GM13977 (cell line): ENCODE data around the gene MYOF.

Experiments
- DNase-seq: peaks from one replicate; pipeline ENCODE4 v3.0.0; 2012; ENCODE audit warnings: low spot score
- in situ Hi-C: fragments of 300-500 bp; cut with MboI; formaldehyde crosslinking; loops from one replicate; pipeline ENCODE4 v1.12.0; 2022; ENCODE audit warnings: low sequenced_read_pairs, low pct_unique_long_range_greater_than_20kb, mixed read lengths, inconsistent platforms; ENCODE audit not compliant: unreplicated experiment
- TF ChIP-seq, protein P1 (sequence below): IDR thresholded peaks from 2 replicates; pipeline ENCODE4 v1.5.1; 2012; ENCODE audit warnings: mild to moderate bottlenecking, control low read depth; ENCODE audit not compliant: insufficient read depth; ENCODE audit errors: extremely low read depth, missing control alignments

MYOF gene

DNA sequence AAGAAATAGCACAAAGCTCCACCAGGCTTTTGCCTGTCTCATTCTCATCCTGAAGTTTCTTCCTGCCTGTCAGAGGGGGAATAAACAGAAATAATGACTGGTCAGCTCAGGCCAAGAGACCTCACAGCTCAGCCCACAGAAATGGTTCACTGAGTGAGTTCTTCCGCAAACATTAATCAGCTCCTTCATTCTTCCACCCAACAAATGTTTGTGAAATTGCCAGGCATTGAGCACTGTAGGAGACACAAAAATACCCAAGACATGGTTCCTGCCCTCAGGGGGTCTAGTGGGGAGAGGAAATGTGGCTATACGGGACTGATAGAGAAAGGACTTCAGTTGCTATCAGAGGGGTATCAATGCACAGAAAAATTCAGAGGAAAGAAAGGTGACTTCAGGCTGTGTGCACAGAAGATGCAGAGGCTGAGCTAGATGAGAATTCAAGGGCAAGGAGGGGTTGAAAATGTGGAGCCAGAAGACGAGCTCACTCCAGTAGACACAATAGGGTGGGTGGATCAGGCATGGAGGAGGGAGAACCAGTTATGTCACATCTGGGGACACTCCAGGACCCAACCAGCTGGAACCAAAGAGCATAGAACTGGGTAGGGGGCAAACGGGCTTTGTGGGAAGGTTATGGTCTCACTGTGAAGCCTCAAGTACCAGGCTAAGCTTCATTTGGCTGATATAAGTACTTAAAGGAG lies 20.9 kb downstream of the MYOF start:
- in situ Hi-C loops, result no loop called here
- DNase-seq, result no peak
- TF ChIP-seq, protein P1, sequence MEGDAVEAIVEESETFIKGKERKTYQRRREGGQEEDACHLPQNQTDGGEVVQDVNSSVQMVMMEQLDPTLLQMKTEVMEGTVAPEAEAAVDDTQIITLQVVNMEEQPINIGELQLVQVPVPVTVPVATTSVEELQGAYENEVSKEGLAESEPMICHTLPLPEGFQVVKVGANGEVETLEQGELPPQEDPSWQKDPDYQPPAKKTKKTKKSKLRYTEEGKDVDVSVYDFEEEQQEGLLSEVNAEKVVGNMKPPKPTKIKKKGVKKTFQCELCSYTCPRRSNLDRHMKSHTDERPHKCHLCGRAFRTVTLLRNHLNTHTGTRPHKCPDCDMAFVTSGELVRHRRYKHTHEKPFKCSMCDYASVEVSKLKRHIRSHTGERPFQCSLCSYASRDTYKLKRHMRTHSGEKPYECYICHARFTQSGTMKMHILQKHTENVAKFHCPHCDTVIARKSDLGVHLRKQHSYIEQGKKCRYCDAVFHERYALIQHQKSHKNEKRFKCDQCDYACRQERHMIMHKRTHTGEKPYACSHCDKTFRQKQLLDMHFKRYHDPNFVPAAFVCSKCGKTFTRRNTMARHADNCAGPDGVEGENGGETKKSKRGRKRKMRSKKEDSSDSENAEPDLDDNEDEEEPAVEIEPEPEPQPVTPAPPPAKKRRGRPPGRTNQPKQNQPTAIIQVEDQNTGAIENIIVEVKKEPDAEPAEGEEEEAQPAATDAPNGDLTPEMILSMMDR, result no peak

DNA sequence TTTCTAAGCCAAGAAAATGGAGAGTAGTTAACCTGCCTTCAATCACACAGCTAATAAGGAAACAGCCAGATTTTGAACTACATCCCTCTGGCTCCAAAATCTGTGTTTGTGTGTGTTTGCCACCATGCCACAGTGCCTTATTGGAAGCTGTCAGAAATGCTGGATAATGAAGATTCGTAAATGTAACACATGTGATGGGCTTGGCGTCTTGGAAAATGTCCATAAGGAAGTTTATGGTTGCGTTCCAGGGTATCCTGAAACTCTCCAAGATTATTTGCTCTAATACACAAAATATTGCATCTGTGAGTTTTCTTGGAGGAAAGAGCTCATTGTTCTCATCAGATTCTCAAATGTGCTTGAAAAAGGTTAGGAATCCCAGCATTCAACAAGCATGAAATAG lies 22.7 kb downstream of the MYOF start:
- TF ChIP-seq, protein P1, result no peak
- in situ Hi-C loops, result no loop called here
- DNase-seq, result no peak

DNA sequence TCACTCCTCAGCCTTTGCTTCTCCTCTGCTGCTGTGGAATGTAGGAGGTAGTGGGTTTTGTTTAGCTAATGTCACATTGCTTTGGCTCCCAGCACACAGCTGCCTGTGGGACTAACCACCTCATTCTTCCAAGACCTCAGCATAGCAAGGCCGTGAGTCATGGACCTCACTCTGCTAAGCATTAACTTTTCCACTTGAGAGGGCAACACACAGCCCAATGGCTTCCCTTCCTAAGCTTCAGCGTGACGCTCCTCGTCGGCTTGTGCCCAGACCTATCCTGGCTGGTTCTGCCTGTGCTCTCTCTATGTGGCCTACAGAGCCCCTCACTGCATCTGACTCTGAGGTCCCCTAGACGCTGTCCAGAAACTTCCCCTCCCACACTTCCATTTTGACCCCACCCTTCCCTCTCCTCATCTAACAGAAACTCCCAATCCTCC lies 23.3 kb downstream of the MYOF start:
- TF ChIP-seq, protein P1, result no peak
- in situ Hi-C loops, result no loop called here
- DNase-seq, result no peak

DNA sequence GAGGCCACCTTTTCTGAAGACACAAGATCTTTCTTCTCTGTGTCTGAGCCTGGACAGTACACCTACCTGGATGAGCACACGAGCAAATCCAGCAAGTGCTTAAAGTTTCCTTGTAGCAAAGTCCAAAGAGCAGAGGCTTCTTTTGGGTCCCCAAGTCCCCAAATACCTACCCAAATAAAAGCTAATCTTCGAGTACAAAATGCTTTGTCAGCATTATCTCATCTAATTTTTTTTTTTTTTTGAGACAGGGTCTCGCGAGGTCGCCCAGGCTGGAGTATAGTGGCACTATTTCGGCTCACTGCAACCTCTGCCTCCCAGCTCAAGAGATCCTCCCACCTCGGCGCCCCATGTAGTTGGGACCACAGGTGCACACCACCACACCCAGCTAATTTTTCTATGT lies 24.6 kb downstream of the MYOF start:
- DNase-seq, result no peak
- in situ Hi-C loops, result no loop called here
- TF ChIP-seq, protein P1, result no peak

DNA sequence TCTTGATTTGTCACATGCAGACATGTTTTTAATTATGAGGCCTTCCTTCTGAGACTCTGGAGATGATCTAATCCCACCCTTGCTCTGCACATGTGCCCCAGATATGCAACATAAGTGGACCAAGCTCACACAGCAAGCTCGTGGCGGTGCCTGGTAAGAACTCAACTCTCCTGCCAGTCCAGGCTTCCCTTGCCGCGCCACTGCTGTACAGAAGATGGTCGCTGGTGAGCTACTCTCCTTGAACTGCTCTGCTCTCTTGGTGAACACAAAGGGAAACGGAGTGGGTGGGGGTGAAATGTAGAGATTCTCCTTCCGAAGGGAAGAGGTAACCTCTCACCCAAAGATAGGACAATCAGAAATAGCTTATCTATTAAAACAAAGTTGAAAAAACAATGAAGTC lies 25.7 kb downstream of the MYOF start:
- in situ Hi-C loops, result no loop called here
- no peak for DNase-seq
- TF ChIP-seq, protein P1, result no peak

DNA sequence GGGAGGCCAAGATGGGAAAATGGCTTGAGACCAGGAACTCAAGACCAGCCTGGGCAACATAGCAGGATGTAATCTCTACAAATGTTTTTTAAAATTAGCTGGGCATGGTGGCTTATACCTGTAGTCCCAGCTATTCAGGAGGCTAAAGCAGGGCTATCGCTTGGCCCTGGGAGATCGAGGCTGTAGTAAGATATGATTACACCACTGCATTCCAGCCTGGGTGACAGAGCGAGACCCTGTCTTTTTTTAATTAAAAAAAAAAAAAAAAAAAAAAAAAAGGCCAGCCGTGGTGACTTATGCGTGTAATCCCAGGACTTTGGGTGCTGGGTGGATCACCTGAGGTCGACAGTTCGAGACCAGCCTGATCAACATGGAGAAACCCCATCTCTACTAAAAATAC lies 27.4 kb downstream of the MYOF start:
- TF ChIP-seq, protein P1, result no peak
- in situ Hi-C loops, result no loop called here
- DNase-seq, result no peak
